DOHH2 (cell line): ENCODE measurements around the gene RASAL2.

Experiments
- CTCF ChIP-seq: fragments of 200-600 bp; sonication (generic); IDR thresholded peaks from one replicate; pipeline ENCODE4 v1.5.1; 2014; ENCODE audit warnings: antibody characterized with exemption, mild to moderate bottlenecking, low read depth, low read length; ENCODE audit not compliant: poor library complexity, severe bottlenecking
- EZH2phosphoT487 ChIP-seq: fragments of 200-600 bp; sonication (generic); IDR thresholded peaks from 2 replicates; pipeline ENCODE4 v1.6.1; 2017; ENCODE audit warnings: borderline replicate concordance, mild to moderate bottlenecking, antibody characterized with exemption, low read length, moderate library complexity, mixed read lengths

GRCh38 chr1:178497903-178498478 is 404.1 kb downstream of the RASAL2 start:
- TF ChIP-seq CTCF (no peak), EZH2phosphoT487 (no peak)
